ENCODE measurements around the gene GPR146.

DNA sequence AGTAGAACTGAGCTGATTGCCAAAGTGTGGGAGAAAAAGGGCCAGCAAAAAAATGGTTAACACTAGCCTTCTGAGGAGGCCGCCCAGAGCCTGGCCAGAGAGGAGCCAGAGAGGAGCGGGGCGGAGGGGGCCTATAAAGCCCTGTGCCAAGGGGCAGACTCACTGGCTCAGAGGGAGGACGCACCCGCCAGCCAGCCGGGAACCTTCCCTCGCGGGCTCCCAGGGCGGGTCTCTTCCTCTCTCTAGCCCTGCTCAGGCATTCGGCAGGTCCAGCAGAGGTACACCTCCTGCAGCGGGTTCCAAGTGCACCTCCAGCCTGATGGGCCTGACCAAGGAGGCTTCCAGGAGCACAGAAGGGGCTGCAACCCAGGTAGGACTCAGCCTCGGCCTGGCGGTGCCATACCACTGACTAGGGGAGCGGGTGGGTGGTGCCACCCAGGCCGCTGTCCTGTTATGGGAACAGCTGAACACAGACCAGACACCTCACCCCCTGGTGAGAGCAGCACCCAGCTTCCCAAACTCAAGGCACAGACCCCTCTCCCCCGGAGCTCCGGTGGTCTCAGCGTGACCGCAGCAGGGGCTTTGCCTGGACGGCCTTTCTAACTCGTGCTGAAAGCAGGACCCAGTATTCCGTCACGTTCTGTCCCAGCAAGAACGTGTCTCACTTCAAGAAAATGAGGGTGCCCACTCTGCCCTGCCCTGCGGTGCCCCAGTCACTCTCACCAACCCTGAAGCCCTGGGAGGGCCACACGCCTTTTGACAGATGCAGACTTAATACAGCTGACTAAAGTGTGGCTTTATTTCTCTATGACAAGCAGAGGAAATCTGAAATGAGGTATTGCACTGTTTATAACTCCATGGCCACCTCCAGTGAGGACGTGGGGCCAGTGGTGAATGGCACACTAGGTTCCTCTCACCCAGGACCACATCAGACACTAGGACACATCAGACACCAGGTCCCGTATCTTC is 43.9 kb downstream of the GPR146 start, which contains the start of gene GPER1:
- TF ChIP-seq, protein P1, sequence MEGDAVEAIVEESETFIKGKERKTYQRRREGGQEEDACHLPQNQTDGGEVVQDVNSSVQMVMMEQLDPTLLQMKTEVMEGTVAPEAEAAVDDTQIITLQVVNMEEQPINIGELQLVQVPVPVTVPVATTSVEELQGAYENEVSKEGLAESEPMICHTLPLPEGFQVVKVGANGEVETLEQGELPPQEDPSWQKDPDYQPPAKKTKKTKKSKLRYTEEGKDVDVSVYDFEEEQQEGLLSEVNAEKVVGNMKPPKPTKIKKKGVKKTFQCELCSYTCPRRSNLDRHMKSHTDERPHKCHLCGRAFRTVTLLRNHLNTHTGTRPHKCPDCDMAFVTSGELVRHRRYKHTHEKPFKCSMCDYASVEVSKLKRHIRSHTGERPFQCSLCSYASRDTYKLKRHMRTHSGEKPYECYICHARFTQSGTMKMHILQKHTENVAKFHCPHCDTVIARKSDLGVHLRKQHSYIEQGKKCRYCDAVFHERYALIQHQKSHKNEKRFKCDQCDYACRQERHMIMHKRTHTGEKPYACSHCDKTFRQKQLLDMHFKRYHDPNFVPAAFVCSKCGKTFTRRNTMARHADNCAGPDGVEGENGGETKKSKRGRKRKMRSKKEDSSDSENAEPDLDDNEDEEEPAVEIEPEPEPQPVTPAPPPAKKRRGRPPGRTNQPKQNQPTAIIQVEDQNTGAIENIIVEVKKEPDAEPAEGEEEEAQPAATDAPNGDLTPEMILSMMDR (IDR thresholded peaks at IDR 0.05; ENCODE audit: low read depth, low read length, poor library complexity, severe bottlenecking) = no peak
- no peak for TF ChIP-seq EZH2phosphoT487 (IDR thresholded peaks at IDR 0.05; ENCODE audit: borderline replicate concordance, low read length)
